Body of pancreas (tissue), 4 donors: ENCODE results near the gene GRK4.

Source experiments
- CTCF ChIP-seq, 7 experiments: fragments of 450-650 bp in 4 of 7; fragments of 200-600 bp in 3 of 7; sonication (generic) in 3 of 7; IDR thresholded peaks; one replicate each; pipeline ENCODE4 v1.5.1; 2016 to 2019; ENCODE audit warnings: antibody characterized with exemption in 7 of 7
- POLR2A ChIP-seq, 3 donors: fragments of 450-650 bp; IDR thresholded peaks; one replicate each; pipeline ENCODE4 v1.6.1; 2016; ENCODE audit warnings: antibody characterized with exemption in 3 of 3, mild to moderate bottlenecking in 2 of 3

- TF ChIP-seq CTCF (IDR thresholded peaks at IDR 0.05) = no peak
- TF ChIP-seq POLR2A (IDR thresholded peaks at IDR 0.05) = no peak
Observed at GRCh38 chr4:3031357-3032082, 68.1 kb downstream of the GRK4 start.
